GM23248 (cell line): ENCODE data around the gene PIP5KL1. TPM values are rescaled to one million over a fixed set of nuclear protein-coding genes. Genes with fewer than 3 reads are reported as not detected.

Experiments
- DNase-seq: peaks from one replicate; pipeline ENCODE4 v3.0.0-alpha.2; 2015
- H2AFZ ChIP-seq: fragments of 200-600 bp; sonication (generic); 2 replicates; pipeline ENCODE4 v1.6.1; 2016; ENCODE audit warnings: antibody characterized with exemption
- H3F3A ChIP-seq: fragments of 200-600 bp; sonication (generic); 2 replicates; pipeline ENCODE4 v1.6.1; 2016; ENCODE audit warnings: mild to moderate bottlenecking, antibody characterized with exemption, mixed run types; ENCODE audit not compliant: insufficient read depth
- H3K27ac ChIP-seq: fragments of 200-600 bp; sonication (generic); 2 replicates; pipeline ENCODE4 v1.5.1; 2016; ENCODE audit warnings: mild to moderate bottlenecking
- H3K27me3 ChIP-seq: fragments of 200-600 bp; sonication (generic); replicated peaks from 2 replicates; pipeline ENCODE4 v1.6.1; 2016; ENCODE audit warnings: mild to moderate bottlenecking; ENCODE audit not compliant: insufficient read depth
- H3K36me3 ChIP-seq: fragments of 200-600 bp; sonication (generic); 2 replicates; pipeline ENCODE4 v1.6.1; 2016; ENCODE audit warnings: low read depth, mild to moderate bottlenecking
- H3K4me1 ChIP-seq: fragments of 200-600 bp; sonication (generic); 2 replicates; pipeline ENCODE4 v1.6.1; 2016; ENCODE audit warnings: mild to moderate bottlenecking; ENCODE audit not compliant: insufficient read depth
- H3K4me2 ChIP-seq: fragments of 200-600 bp; sonication (generic); one replicate; pipeline ENCODE4 v1.6.1; 2016; ENCODE audit warnings: mild to moderate bottlenecking; ENCODE audit not compliant: unreplicated experiment
- H3K4me3 ChIP-seq: fragments of 200-600 bp; sonication (generic); 2 replicates; pipeline ENCODE4 v1.5.1; 2016; ENCODE audit warnings: mild to moderate bottlenecking
- H3K79me2 ChIP-seq: fragments of 200-600 bp; sonication (generic); 2 replicates; pipeline ENCODE4 v1.6.1; 2016; ENCODE audit warnings: mild to moderate bottlenecking; ENCODE audit not compliant: insufficient read depth
- H3K9ac ChIP-seq: fragments of 200-600 bp; sonication (generic); 2 replicates; pipeline ENCODE4 v1.6.1; 2016; ENCODE audit warnings: mild to moderate bottlenecking
- H3K9me2 ChIP-seq: fragments of 200-600 bp; sonication (generic); 2 replicates; pipeline ENCODE4 v1.6.1; 2016; ENCODE audit warnings: mixed run types, mild to moderate bottlenecking, moderate library complexity; ENCODE audit not compliant: insufficient read depth
- H3K9me3 ChIP-seq: fragments of 200-600 bp; sonication (generic); one replicate; pipeline ENCODE4 v1.6.1; 2017; ENCODE audit warnings: low read depth
- H4K20me1 ChIP-seq: fragments of 200-600 bp; sonication (generic); 2 replicates; pipeline ENCODE4 v1.6.0; 2016; ENCODE audit not compliant: insufficient read depth
- EZH2 ChIP-seq: fragments of 200-600 bp; sonication (generic); IDR thresholded peaks from 2 replicates; pipeline ENCODE4 v1.6.1; 2018; ENCODE audit warnings: antibody characterized with exemption, mild to moderate bottlenecking; ENCODE audit not compliant: insufficient read depth, poor library complexity, severe bottlenecking
- EZH2phosphoT487 ChIP-seq: fragments of 200-600 bp; sonication (generic); IDR thresholded peaks from 2 replicates; pipeline ENCODE4 v1.6.1; 2018; ENCODE audit warnings: antibody characterized with exemption, moderate library complexity, mild to moderate bottlenecking, low read depth; ENCODE audit not compliant: insufficient read depth
- WGBS, 2 experiments: methylation state at CpG; one replicate each; pipeline ENCODE4 v1.1.6; 2015 to 2017; ENCODE audit warnings: low lambda C conversion rate in 2 of 2, low coverage in 1 of 2; ENCODE audit errors: missing lambda C conversion rate in 2 of 2; 5-methylcytosine and 5-hydroxymethylcytosine counted together
- in situ Hi-C: fragments of 300-500 bp; cut with MboI; formaldehyde crosslinking; loops from 2 replicates; pipeline ENCODE4 v1.15.0; 2020
- polyA plus RNA-seq: library from polyadenylated mRNA; unstranded; fragments of >200 nt; fragmentation: Nextera tagmentation; extraction: Ambion mirVana; gene quantifications from 2 replicates; pipeline ENCODE4 v1.2.1, GENCODE V29; 2016
- total RNA-seq: library from RNA; depleted of rRNA; stranded (reverse); fragments of >200 nt; shearing (Covaris generic); gene quantifications from 2 replicates; pipeline ENCODE4 v1.2.3, GENCODE V29; 2014

Gene PIP5KL1
- total and polyA plus RNA-seq, 2 experiments from 2014 or later, result 5.5 to 8.8 TPM

- Histone ChIP-seq H3K4me3 (no peak overlapping the region), H3K9ac (no peak overlapping the region), H3K27ac (no peak overlapping the region), H3K4me2 (no peak overlapping the region), H2AFZ (no peak overlapping the region), H3K79me2 (peaks cover 42% of the 10 kb centered on the region), H3K36me3 (no peaks in the 10 kb centered on the region; the same call in 1 of the 2 replicates), H3K27me3 (no peaks in the 10 kb centered on the region), H4K20me1 (no peaks in the 10 kb centered on the region), H3K9me2 (no peaks in the 10 kb centered on the region), H3K9me3 (no peaks in the 10 kb centered on the region), H3K4me1 (peaks cover 38% of the 10 kb centered on the region), H3F3A (peaks cover 23% of the 10 kb centered on the region)
- in situ Hi-C loops, result no loop called here
- no peak for DNase-seq
- WGBS, 2 experiments, result 74 to 76% methylated on average over 11 of the region's 11 CpGs
- TF ChIP-seq EZH2 (no peak), EZH2phosphoT487 (no peak)
Measured at GRCh38 chr9:127934986-127935385, 4.4 kb upstream of the PIP5KL1 start.

- no peaks in the 10 kb centered on the region for H3K9me2 ChIP-seq
- in situ Hi-C loops, result no loop called here
- H3K9ac ChIP-seq, result no peak overlapping the region
- no peaks in the 10 kb centered on the region for H3K36me3 ChIP-seq
- no peak overlapping the region for H3K27ac ChIP-seq
- DNase-seq, result no peak
- no peak overlapping the region for H3K4me2 ChIP-seq
- H3K4me3 ChIP-seq, result no peak overlapping the region
- H3K9me3 ChIP-seq, result no peaks in the 10 kb centered on the region
- peaks cover 42% of the 10 kb centered on the region for H3K79me2 ChIP-seq
- peaks cover 26% of the 10 kb centered on the region for H3F3A ChIP-seq
- H3K27me3 ChIP-seq, result no peaks in the 10 kb centered on the region
- H2AFZ ChIP-seq, result no peak overlapping the region
- no peak for TF ChIP-seq EZH2
- no peaks in the 10 kb centered on the region for H4K20me1 ChIP-seq
- H3K4me1 ChIP-seq, result peaks cover 38% of the 10 kb centered on the region
- WGBS, 2 experiments, result 97 to 99% methylated on average over 4 of the region's 4 CpGs
Measured at GRCh38 chr9:127934248-127934647, 3.7 kb upstream of the PIP5KL1 start.

- H3K27ac ChIP-seq, result peak overlapping the region; percentile 87
- TF ChIP-seq EZH2 (no peak), EZH2phosphoT487 (no peak)
- peak overlapping the region; percentile 58 for H2AFZ ChIP-seq
- 4% methylated on average over 18 of the region's 18 CpGs for WGBS, 2 experiments
- peaks cover 24% of the 10 kb centered on the region for H3F3A ChIP-seq
- H4K20me1 ChIP-seq, result no peaks in the 10 kb centered on the region
- in situ Hi-C loops, result no loop called here
- H3K27me3 ChIP-seq, result no peaks in the 10 kb centered on the region
- H3K9me3 ChIP-seq, result no peaks in the 10 kb centered on the region
- peaks cover 28% of the 10 kb centered on the region for H3K79me2 ChIP-seq
- DNase-seq, result peak; percentile 90
- peak overlapping the region; percentile 70 for H3K4me3 ChIP-seq
- H3K36me3 ChIP-seq, result no peaks in the 10 kb centered on the region
- H3K4me2 ChIP-seq, result peak overlapping the region; percentile 86
- H3K9ac ChIP-seq, result peak overlapping the region; percentile 76
- no peaks in the 10 kb centered on the region for H3K9me2 ChIP-seq
- peaks cover 36% of the 10 kb centered on the region for H3K4me1 ChIP-seq
Measured at GRCh38 chr9:127931092-127931881, 710 bp upstream of the PIP5KL1 start.

DNA sequence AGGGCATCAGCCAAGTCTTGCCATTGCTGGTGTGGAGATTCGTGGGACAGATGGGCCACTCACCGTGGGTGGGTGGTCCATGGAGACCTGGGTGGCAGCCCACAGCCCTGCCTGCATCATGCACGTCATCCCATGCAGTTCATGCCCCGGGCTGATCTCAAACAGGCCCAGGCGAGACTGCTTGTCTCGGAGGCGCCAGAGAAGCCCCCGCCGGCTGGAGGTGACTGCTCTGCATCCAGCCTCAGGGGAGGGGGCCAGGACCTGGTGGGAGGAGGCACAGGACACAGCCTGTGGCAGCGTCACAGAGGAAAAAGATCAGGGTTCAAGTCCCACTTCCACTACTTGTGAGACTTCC lies 975 bp downstream of the PIP5KL1 start:
- WGBS, 2 experiments, result 88 to 89% methylated on average over 10 of the region's 10 CpGs
- Histone ChIP-seq H3K36me3 (no peaks in the 10 kb centered on the region), H3K9me2 (no peaks in the 10 kb centered on the region), H2AFZ (no peak overlapping the region), H3F3A (peaks cover 20% of the 10 kb centered on the region), H3K4me3 (no peak overlapping the region), H3K4me2 (no peak overlapping the region), H4K20me1 (no peaks in the 10 kb centered on the region), H3K27me3 (no peaks in the 10 kb centered on the region), H3K9me3 (no peaks in the 10 kb centered on the region), H3K79me2 (peaks cover 12% of the 10 kb centered on the region; the same call in 1 of the 2 replicates), H3K27ac (no peak overlapping the region), H3K4me1 (peaks cover 25% of the 10 kb centered on the region), H3K9ac (no peak overlapping the region)
- in situ Hi-C loops, result no loop called here
- no peak for TF ChIP-seq EZH2
- no peak for TF ChIP-seq EZH2phosphoT487
- no peak for DNase-seq
